ENCODE data around the gene GPR148. TPM values are rescaled to one million over a fixed set of nuclear protein-coding genes. Genes with fewer than 3 reads are reported as not detected.

Gene GPR148
- total RNA-seq, 1 experiment from 2014 or later, result not detected

GRCh38 chr2:130764035-130764820, 35.4 kb downstream of the GPR148 start:
- POLR2A ChIA-PET (ENCODE audit: low non-redundant PET), result no interaction called here
- BruUV-seq (replicated peaks), result no TSS peak
- Histone ChIP-seq H3K4me1 (ENCODE audit: insufficient read depth, low read length, poor library complexity, severe bottlenecking) (no peaks in the 10 kb centered on the region), H3K4me3 (ENCODE audit: low read depth, low read length, poor library complexity, severe bottlenecking) (no peak overlapping the region), H3K27ac (ENCODE audit: low read depth, low read length, poor library complexity, severe bottlenecking) (no peak overlapping the region), H3K9me3 (ENCODE audit: low read depth, low read length, poor library complexity, severe bottlenecking) (no peaks in the 10 kb centered on the region), H3K27me3 (replicated peaks; ENCODE audit: insufficient read depth, low read depth, low read length, poor library complexity) (peaks cover 18% of the 10 kb centered on the region), H3K36me3 (ENCODE audit: insufficient read depth, low read length, poor library complexity, severe bottlenecking) (no peaks in the 10 kb centered on the region)
- no peak for DNase-seq (ENCODE audit: low spot score)
- TF ChIP-seq EZH2 (IDR thresholded peaks at IDR 0.05; ENCODE audit: borderline replicate concordance, low read depth, low read length, poor library complexity, severe bottlenecking) (no peak), CTCF (conservative IDR thresholded peaks at IDR 0.05; ENCODE audit: low read depth, low read length) (no peak)
- intact Hi-C loops (cut with micrococcal nuclease; ENCODE audit: unreplicated experiment), result no loop called here
- CTCF ChIA-PET, result no interaction called here

GRCh38 chr2:130764821-130765115, 35.9 kb downstream of the GPR148 start:
- intact Hi-C loops (cut with micrococcal nuclease; ENCODE audit: unreplicated experiment), result no loop called here
- POLR2A ChIA-PET (ENCODE audit: low non-redundant PET), result no interaction called here
- BruUV-seq (replicated peaks), result no TSS peak
- CTCF ChIA-PET, result no interaction called here
- Histone ChIP-seq H3K9me3 (ENCODE audit: low read depth, low read length, poor library complexity, severe bottlenecking) (no peaks in the 10 kb centered on the region), H3K36me3 (ENCODE audit: insufficient read depth, low read length, poor library complexity, severe bottlenecking) (no peaks in the 10 kb centered on the region), H3K4me3 (ENCODE audit: low read depth, low read length, poor library complexity, severe bottlenecking) (no peak overlapping the region), H3K27ac (ENCODE audit: low read depth, low read length, poor library complexity, severe bottlenecking) (no peak overlapping the region), H3K4me1 (ENCODE audit: insufficient read depth, low read length, poor library complexity, severe bottlenecking) (no peaks in the 10 kb centered on the region), H3K27me3 (replicated peaks; ENCODE audit: insufficient read depth, low read depth, low read length, poor library complexity) (peaks cover 12% of the 10 kb centered on the region)
- no peak for TF ChIP-seq EZH2 (IDR thresholded peaks at IDR 0.05; ENCODE audit: borderline replicate concordance, low read depth, low read length, poor library complexity, severe bottlenecking)
- no peak for TF ChIP-seq CTCF (conservative IDR thresholded peaks at IDR 0.05; ENCODE audit: low read depth, low read length)
- no peak for DNase-seq (ENCODE audit: low spot score)

GRCh38 chr2:130765464-130765863, 36.6 kb downstream of the GPR148 start:
- ChIA-PET POLR2A (ENCODE audit: low non-redundant PET) (no interaction called here), CTCF (no interaction called here)
- no TSS peak for BruUV-seq (replicated peaks)
- DNase-seq (ENCODE audit: low spot score), result no peak
- TF ChIP-seq CTCF (conservative IDR thresholded peaks at IDR 0.05; ENCODE audit: low read depth, low read length), result no peak
- TF ChIP-seq EZH2 (IDR thresholded peaks at IDR 0.05; ENCODE audit: borderline replicate concordance, low read depth, low read length, poor library complexity, severe bottlenecking), result no peak
- H3K9me3 ChIP-seq (ENCODE audit: low read depth, low read length, poor library complexity, severe bottlenecking), result no peaks in the 10 kb centered on the region
- no peak overlapping the region for H3K27ac ChIP-seq (ENCODE audit: low read depth, low read length, poor library complexity, severe bottlenecking)
- no peaks in the 10 kb centered on the region for H3K36me3 ChIP-seq (ENCODE audit: insufficient read depth, low read length, poor library complexity, severe bottlenecking)
- intact Hi-C loops (cut with micrococcal nuclease; ENCODE audit: unreplicated experiment), result no loop called here
- H3K27me3 ChIP-seq (replicated peaks; ENCODE audit: insufficient read depth, low read depth, low read length, poor library complexity), result peaks cover 5% of the 10 kb centered on the region
- H3K4me1 ChIP-seq (ENCODE audit: insufficient read depth, low read length, poor library complexity, severe bottlenecking), result no peaks in the 10 kb centered on the region
- H3K4me3 ChIP-seq (ENCODE audit: low read depth, low read length, poor library complexity, severe bottlenecking), result no peak overlapping the region
